ENCODE data around the gene LZIC. TPM values are rescaled to one million over a fixed set of nuclear protein-coding genes. Genes with fewer than 3 reads are reported as not detected.

Gene LZIC
- polyA plus RNA-seq, 4 donors = 26.7 to 61.4 (median 31.8) TPM

DNA sequence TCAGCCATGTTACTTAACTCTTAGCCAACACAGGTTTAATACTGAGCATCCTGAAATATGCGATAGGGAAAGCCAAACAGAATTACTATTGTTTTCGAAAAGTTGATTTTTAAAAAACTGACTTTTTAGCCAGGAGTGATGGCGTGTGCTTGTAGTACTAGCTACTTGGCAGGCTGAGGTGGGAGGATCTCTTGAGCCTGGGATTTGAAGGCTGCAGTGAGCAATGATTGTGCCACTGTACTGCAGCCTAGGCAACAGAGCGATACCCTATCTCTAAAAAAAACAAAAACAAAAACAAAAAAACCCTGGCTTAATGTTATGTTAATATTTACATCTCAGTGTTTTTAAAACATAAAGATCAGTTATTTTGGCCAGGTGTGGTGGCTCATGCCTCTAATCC, 16.8 kb upstream of the LZIC start:
- Histone ChIP-seq H3K9me3 (ENCODE audit: control insufficient read depth in 2 of 2, insufficient read depth in 1 of 2, low read depth in 1 of 2, low read length in 1 of 2) (no peaks in the 10 kb centered on the region), H3K27me3 (ENCODE audit: control insufficient read depth in 3 of 3, insufficient read depth in 3 of 3, low read length in 3 of 3) (no peaks in the 10 kb centered on the region), H3K36me3 (ENCODE audit: control insufficient read depth in 3 of 3, insufficient read depth in 2 of 3, low read depth in 1 of 3, low read length in 3 of 3) (peaks cover 0 to 8% (median 0%) of the 10 kb centered on the region in 3 donors), H3K4me1 (ENCODE audit: control insufficient read depth in 3 of 3, insufficient read depth in 2 of 3, low read depth in 1 of 3, low read length in 2 of 3) (no peaks in the 10 kb centered on the region), H3K4me3 (ENCODE audit: low read depth in 1 of 3, low read length in 3 of 3) (no peak overlapping the region), H3K27ac (ENCODE audit: low read depth in 1 of 3, low read length in 2 of 3) (no peak overlapping the region)
- 88 to 96% (median 96%) methylated on average over 4 of the region's 4 CpGs for WGBS, 3 donors
- FAIRE-seq = no peak
- no peak for DNase-seq

DNA sequence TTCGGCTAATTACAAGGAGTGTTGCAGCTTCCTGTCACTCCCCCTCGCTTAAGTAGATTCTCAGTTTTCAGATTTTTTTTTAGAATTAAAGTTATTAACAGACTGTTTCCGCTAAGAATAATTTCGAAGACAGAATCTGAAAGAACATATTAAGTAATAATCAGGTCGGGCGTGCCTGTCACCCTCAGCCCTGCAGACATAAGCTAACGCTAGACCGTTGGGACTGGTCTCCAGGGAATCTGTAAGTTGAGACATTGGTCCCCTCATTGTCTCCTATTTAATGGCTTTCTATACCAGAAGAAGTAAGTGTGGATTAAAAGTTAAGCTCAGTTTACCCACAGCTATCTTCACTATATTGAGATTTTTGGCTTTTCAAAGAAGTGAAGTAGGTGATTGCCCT, 14.5 kb upstream of the LZIC start:
- Histone ChIP-seq H3K27me3 (ENCODE audit: control insufficient read depth in 3 of 3, insufficient read depth in 3 of 3, low read length in 3 of 3) (no peaks in the 10 kb centered on the region), H3K27ac (ENCODE audit: low read depth in 1 of 3, low read length in 2 of 3) (no peak overlapping the region), H3K9me3 (ENCODE audit: control insufficient read depth in 2 of 2, insufficient read depth in 1 of 2, low read depth in 1 of 2, low read length in 1 of 2) (no peaks in the 10 kb centered on the region), H3K4me1 (ENCODE audit: control insufficient read depth in 3 of 3, insufficient read depth in 2 of 3, low read depth in 1 of 3, low read length in 2 of 3) (no peaks in the 10 kb centered on the region), H3K4me3 (ENCODE audit: low read depth in 1 of 3, low read length in 3 of 3) (no peak overlapping the region), H3K36me3 (ENCODE audit: control insufficient read depth in 3 of 3, insufficient read depth in 2 of 3, low read depth in 1 of 3, low read length in 3 of 3) (peaks cover 0 to 5% (median 0%) of the 10 kb centered on the region in 3 donors)
- DNase-seq = no peak
- 88 to 92% (median 91%) methylated on average over 8 of the region's 8 CpGs for WGBS, 3 donors
- no peak for FAIRE-seq

DNA sequence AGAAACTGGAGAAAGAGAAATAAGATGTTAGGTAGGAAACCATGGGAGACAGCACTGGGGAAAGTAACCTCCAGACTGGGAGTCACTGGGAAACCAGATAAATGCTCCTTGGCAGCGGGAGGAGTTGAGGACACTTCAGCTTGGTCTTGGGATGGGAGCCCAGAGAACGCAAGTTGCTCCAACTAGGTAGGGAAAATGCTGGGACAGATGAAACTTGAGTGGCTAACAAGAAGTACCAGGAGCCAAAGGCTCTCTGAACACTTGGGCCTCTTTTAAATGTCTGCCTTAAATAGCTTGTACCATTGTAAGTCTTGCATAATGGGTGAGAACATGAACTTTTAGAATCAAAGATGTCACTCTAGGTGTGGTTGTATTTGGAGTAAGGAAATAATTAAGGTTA, 3.1 kb upstream of the LZIC start:
- FAIRE-seq (no peak), DNase-seq (no peak)
- peaks cover 0 to 18% (median 4%) of the 10 kb centered on the region in 3 donors for H3K36me3 ChIP-seq (ENCODE audit: control insufficient read depth in 3 of 3, insufficient read depth in 2 of 3, low read depth in 1 of 3, low read length in 3 of 3)
- 94 to 100% (median 98%) methylated on average over 2 of the region's 2 CpGs for WGBS, 3 donors
- no peaks in the 10 kb centered on the region for H3K9me3 ChIP-seq (ENCODE audit: control insufficient read depth in 2 of 2, insufficient read depth in 1 of 2, low read depth in 1 of 2, low read length in 1 of 2)
- peaks cover 0 to 6% (median 3%) of the 10 kb centered on the region in 3 donors for H3K4me1 ChIP-seq (ENCODE audit: control insufficient read depth in 3 of 3, insufficient read depth in 2 of 3, low read depth in 1 of 3, low read length in 2 of 3)
- no peaks in the 10 kb centered on the region for H3K27me3 ChIP-seq (ENCODE audit: control insufficient read depth in 3 of 3, insufficient read depth in 3 of 3, low read length in 3 of 3)
- no peak overlapping the region for H3K4me3 ChIP-seq (ENCODE audit: low read depth in 1 of 3, low read length in 3 of 3)
- no peak overlapping the region for H3K27ac ChIP-seq (ENCODE audit: low read depth in 1 of 3, low read length in 2 of 3)

DNA sequence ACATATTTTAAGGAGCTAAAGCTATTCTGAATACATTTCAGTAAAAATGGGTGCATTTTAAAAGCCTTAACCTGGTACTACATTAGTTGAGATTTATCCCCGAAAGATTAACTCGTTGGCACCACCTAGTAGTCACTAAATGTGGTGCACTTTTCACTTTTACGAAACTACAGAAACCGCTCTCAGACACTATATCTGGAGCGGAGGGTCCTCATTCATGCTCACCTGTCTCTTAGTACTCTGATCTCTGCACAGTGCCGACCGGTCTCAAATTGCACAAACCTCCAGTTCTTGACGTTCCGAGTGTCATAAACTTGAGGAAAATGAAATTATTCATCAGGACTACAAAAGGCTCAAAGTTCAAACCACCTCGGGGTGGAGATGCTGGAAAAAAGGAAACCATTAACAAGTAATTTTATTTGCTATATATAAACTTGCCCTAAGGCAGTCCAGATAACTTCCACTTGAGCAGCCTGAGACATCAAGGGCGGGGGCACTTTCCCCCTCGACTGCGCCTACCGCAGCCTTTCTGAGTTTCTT, 722 bp downstream of the LZIC start:
- peaks cover 0 to 6% (median 0%) of the 10 kb centered on the region in 3 donors for H3K4me1 ChIP-seq (ENCODE audit: control insufficient read depth in 3 of 3, insufficient read depth in 2 of 3, low read depth in 1 of 3, low read length in 2 of 3)
- WGBS, 3 donors = 0 to 1% (median 0%) methylated on average over 14 of the region's 14 CpGs
- peak; percentile 73 to 88 for DNase-seq
- H3K9me3 ChIP-seq (ENCODE audit: control insufficient read depth in 2 of 2, insufficient read depth in 1 of 2, low read depth in 1 of 2, low read length in 1 of 2) = no peaks in the 10 kb centered on the region
- no peak for FAIRE-seq
- H3K27me3 ChIP-seq (ENCODE audit: control insufficient read depth in 3 of 3, insufficient read depth in 3 of 3, low read length in 3 of 3) = no peaks in the 10 kb centered on the region
- H3K36me3 ChIP-seq (ENCODE audit: control insufficient read depth in 3 of 3, insufficient read depth in 2 of 3, low read depth in 1 of 3, low read length in 3 of 3) = peaks cover 0 to 33% (median 4%) of the 10 kb centered on the region in 3 donors
- H3K4me3 ChIP-seq (ENCODE audit: low read depth in 1 of 3, low read length in 3 of 3) = peak overlapping the region; percentile 58 to 90 (median 70)
- H3K27ac ChIP-seq (ENCODE audit: low read depth in 1 of 3, low read length in 2 of 3) = peak overlapping the region; percentile 88 to 99 (median 91)

DNA sequence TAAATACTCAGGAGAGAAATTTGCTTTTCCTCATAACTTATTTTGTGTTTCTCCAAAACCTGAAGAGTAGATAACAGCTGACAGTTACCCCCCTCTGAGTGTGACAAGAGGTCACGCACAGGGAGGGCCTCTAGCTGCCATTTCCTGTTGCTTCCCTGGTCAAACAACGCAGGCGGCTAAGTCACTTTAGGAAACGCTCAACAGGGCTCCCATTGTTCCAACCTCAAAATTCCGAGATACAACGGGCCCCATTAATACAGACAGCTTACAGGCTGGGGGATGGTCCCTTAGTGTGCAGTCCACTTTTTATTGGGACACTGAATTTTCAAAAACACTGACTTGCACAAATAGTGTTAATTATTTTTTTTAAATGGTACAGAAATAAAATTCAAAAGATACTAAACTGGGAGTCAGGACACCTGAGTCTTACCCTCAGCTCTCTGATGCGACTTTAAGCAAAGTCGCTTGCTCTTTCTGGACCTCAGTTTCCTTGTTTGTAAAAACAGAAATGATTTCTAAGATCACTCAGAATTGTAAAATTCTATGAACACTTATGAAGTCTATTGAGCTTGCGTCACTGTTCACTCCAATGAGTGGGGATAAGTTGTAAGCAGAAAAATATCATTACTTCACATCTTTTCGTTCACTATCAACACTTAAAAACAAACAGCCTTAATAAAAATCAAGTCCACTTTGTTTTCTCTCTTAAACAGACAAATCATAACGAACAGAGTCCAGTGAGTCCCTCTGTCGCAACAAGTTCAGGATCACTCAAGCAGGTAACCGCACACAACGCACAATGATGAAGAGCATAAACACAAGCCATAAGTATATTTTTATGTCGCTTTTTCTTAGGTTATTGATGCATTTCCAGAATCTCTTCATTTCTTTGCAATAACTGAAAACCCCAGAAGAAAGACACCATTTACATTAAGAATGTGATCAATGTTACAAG, 13.5 kb downstream of the LZIC start:
- H3K27me3 ChIP-seq (ENCODE audit: control insufficient read depth in 3 of 3, insufficient read depth in 3 of 3, low read length in 3 of 3) = no peaks in the 10 kb centered on the region
- FAIRE-seq (no peak), DNase-seq (no peak)
- H3K4me1 ChIP-seq (ENCODE audit: control insufficient read depth in 3 of 3, insufficient read depth in 2 of 3, low read depth in 1 of 3, low read length in 2 of 3) = no peaks in the 10 kb centered on the region
- H3K4me3 ChIP-seq (ENCODE audit: low read depth in 1 of 3, low read length in 3 of 3) = no peak overlapping the region
- no peak overlapping the region for H3K27ac ChIP-seq (ENCODE audit: low read depth in 1 of 3, low read length in 2 of 3)
- peaks cover 4 to 45% (median 15%) of the 10 kb centered on the region in 3 donors for H3K36me3 ChIP-seq (ENCODE audit: control insufficient read depth in 3 of 3, insufficient read depth in 2 of 3, low read depth in 1 of 3, low read length in 3 of 3)
- 81 to 91% (median 89%) methylated on average over 15 of the region's 15 CpGs for WGBS, 3 donors
- H3K9me3 ChIP-seq (ENCODE audit: control insufficient read depth in 2 of 2, insufficient read depth in 1 of 2, low read depth in 1 of 2, low read length in 1 of 2) = no peaks in the 10 kb centered on the region

DNA sequence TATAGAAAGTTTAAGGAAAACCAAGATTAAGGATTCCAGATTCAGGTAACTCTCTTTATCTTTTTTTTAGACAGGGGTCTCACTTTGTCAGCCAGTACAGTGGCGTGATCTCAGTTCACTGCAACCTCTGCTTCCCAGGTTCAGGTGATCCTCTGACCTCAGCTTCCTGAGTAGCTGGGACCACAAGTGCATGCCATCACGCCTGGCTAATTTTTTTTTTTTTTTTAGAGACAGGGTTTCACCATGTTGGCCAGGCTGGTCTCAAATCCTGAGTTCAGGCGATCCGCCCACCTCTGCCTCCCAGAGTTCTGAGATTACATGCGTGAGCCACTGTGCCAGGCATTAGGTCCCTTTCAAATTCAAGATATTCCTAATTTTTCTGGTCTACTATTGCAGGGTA, 15.9 kb downstream of the LZIC start:
- no peak for FAIRE-seq
- no peaks in the 10 kb centered on the region for H3K9me3 ChIP-seq (ENCODE audit: control insufficient read depth in 2 of 2, insufficient read depth in 1 of 2, low read depth in 1 of 2, low read length in 1 of 2)
- WGBS, 3 donors = 86 to 94% (median 86%) methylated on average over 5 of the region's 5 CpGs

DNA sequence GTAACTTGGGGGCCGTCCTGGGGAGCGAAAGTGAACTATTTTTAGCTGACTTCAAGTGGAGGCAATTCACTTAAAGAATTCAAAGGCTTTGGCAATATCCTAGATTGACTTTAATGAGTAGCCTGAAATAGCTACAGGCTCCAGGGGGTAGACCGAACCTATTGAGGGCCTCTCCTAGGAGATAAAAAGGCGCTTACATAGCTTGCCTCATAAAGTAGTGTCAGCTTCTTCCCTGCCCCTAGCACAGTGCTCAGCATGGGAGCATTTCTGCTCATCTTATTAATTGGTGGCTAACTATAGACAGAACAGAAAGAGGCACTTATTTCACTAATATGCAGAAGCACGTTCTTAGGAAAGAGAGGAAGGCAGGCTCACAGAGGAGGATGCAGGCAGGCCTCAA, 20.8 kb downstream of the LZIC start:
- WGBS, 3 donors = 81 to 96% (median 87%) methylated on average over 5 of the region's 5 CpGs
- Histone ChIP-seq H3K36me3 (ENCODE audit: control insufficient read depth in 3 of 3, insufficient read depth in 2 of 3, low read depth in 1 of 3, low read length in 3 of 3) (peaks cover 0 to 4% (median 0%) of the 10 kb centered on the region in 3 donors), H3K27ac (ENCODE audit: low read depth in 1 of 3, low read length in 2 of 3) (no peak overlapping the region), H3K27me3 (ENCODE audit: control insufficient read depth in 3 of 3, insufficient read depth in 3 of 3, low read length in 3 of 3) (no peaks in the 10 kb centered on the region), H3K9me3 (ENCODE audit: control insufficient read depth in 2 of 2, insufficient read depth in 1 of 2, low read depth in 1 of 2, low read length in 1 of 2) (no peaks in the 10 kb centered on the region), H3K4me3 (ENCODE audit: low read depth in 1 of 3, low read length in 3 of 3) (no peak overlapping the region), H3K4me1 (ENCODE audit: control insufficient read depth in 3 of 3, insufficient read depth in 2 of 3, low read depth in 1 of 3, low read length in 2 of 3) (peaks cover 0 to 6% (median 0%) of the 10 kb centered on the region in 3 donors)
- FAIRE-seq = no peak
- peak in 1 of 2 donors; percentile 45 for DNase-seq

More for the DNA sequence above, 15.9 kb downstream of the LZIC start:
- H3K27ac ChIP-seq (ENCODE audit: low read depth in 1 of 3, low read length in 2 of 3) = no peak overlapping the region
- no peak overlapping the region for H3K4me3 ChIP-seq (ENCODE audit: low read depth in 1 of 3, low read length in 3 of 3)
- H3K27me3 ChIP-seq (ENCODE audit: control insufficient read depth in 3 of 3, insufficient read depth in 3 of 3, low read length in 3 of 3) = no peaks in the 10 kb centered on the region
- H3K4me1 ChIP-seq (ENCODE audit: control insufficient read depth in 3 of 3, insufficient read depth in 2 of 3, low read depth in 1 of 3, low read length in 2 of 3) = peaks cover 0 to 3% (median 0%) of the 10 kb centered on the region in 3 donors
- H3K36me3 ChIP-seq (ENCODE audit: control insufficient read depth in 3 of 3, insufficient read depth in 2 of 3, low read depth in 1 of 3, low read length in 3 of 3) = peaks cover 4 to 34% (median 14%) of the 10 kb centered on the region in 3 donors
- DNase-seq = no peak

DNA sequence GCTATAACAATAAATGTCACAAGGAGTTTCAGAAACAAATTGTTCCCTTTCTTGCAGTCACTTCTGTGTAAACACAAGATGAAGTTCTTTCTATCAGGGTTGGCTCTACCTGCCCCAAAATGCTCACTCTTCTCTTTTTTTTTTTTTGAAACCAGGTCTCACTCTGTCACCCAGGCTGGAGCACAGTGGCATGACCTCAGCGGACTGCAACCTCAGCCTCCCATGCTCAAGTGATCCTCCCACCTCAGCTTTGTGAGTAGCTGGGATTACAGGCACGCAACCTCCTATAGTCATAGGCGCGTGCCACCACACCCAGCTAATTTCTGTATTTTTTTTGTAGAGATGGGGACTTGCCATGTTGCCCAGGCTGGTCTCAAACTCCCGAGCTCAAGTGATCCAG, 22.6 kb downstream of the LZIC start:
- no peak overlapping the region for H3K27ac ChIP-seq (ENCODE audit: low read depth in 1 of 3, low read length in 2 of 3)
- peaks cover 0 to 6% (median 0%) of the 10 kb centered on the region in 3 donors for H3K4me1 ChIP-seq (ENCODE audit: control insufficient read depth in 3 of 3, insufficient read depth in 2 of 3, low read depth in 1 of 3, low read length in 2 of 3)
- H3K9me3 ChIP-seq (ENCODE audit: control insufficient read depth in 2 of 2, insufficient read depth in 1 of 2, low read depth in 1 of 2, low read length in 1 of 2) = no peaks in the 10 kb centered on the region
- no peaks in the 10 kb centered on the region for H3K27me3 ChIP-seq (ENCODE audit: control insufficient read depth in 3 of 3, insufficient read depth in 3 of 3, low read length in 3 of 3)
- FAIRE-seq (no peak), DNase-seq (no peak)
- peaks cover 0 to 2% (median 0%) of the 10 kb centered on the region in 3 donors for H3K36me3 ChIP-seq (ENCODE audit: control insufficient read depth in 3 of 3, insufficient read depth in 2 of 3, low read depth in 1 of 3, low read length in 3 of 3)
- 89 to 96% (median 93%) methylated on average over 5 of the region's 5 CpGs for WGBS, 3 donors
- H3K4me3 ChIP-seq (ENCODE audit: low read depth in 1 of 3, low read length in 3 of 3) = no peak overlapping the region

Measured in small intestine (tissue), 7 donors.